Natural killer cell (primary cell): ENCODE results near the gene NTRK2. TPM values are rescaled to one million over a fixed set of nuclear protein-coding genes. Genes with fewer than 3 reads are reported as not detected.

ENCODE experiments used
- ATAC-seq, 3 donors: fragments of 150-1000 bp in 2 of 3; fragments of 200-7000 bp in 1 of 3; cut with Tn5 transposase; 1 replicate in 1 of 3; 2 replicates in 2 of 3; pipeline ENCODE4 v1.10.0; 2021; ENCODE audit warnings: mild to moderate bottlenecking in 2 of 3, moderate library complexity in 2 of 3
- DNase-seq, 2 donors: peaks; one replicate each; pipeline versions ENCODE4 v3.0.0 to v3.0.0-alpha.2; 2013 to 2021; ENCODE audit warnings: mixed read lengths in 1 of 2
- H3K27ac ChIP-seq: one replicate; pipeline ENCODE4 v1.5.1; 2013; ENCODE audit warnings: mild to moderate bottlenecking, low read length
- H3K27me3 ChIP-seq: one replicate; pipeline ENCODE4 v1.6.1; 2013; ENCODE audit warnings: low read length; ENCODE audit not compliant: control insufficient read depth, insufficient read depth
- H3K36me3 ChIP-seq: one replicate; pipeline ENCODE4 v1.6.1; 2013; ENCODE audit warnings: low read length; ENCODE audit not compliant: control insufficient read depth, insufficient read depth
- H3K4me1 ChIP-seq: one replicate; pipeline ENCODE4 v1.6.1; 2013; ENCODE audit warnings: low read length; ENCODE audit not compliant: control insufficient read depth, insufficient read depth
- H3K4me3 ChIP-seq: one replicate; pipeline ENCODE4 v1.5.1; 2013; ENCODE audit warnings: low read length
- H3K9me3 ChIP-seq: one replicate; pipeline ENCODE4 v1.6.1; 2013; ENCODE audit warnings: low read length; ENCODE audit not compliant: control insufficient read depth, insufficient read depth
- H3K27ac Mint-ChIP-seq, 2 donors: one replicate each; pipeline ENCODE4 v1.8.0; 2022; ENCODE audit warnings: mild to moderate bottlenecking in 2 of 2, mixed read lengths in 2 of 2, moderate library complexity in 1 of 2
- H3K27me3 Mint-ChIP-seq, 2 donors: one replicate each; pipeline ENCODE4 v1.8.0; 2022; ENCODE audit warnings: low read depth in 2 of 2, mixed read lengths in 2 of 2
- H3K36me3 Mint-ChIP-seq: one replicate; pipeline ENCODE4 v1.8.0; 2022; ENCODE audit warnings: mixed read lengths
- H3K4me1 Mint-ChIP-seq, 2 donors: one replicate each; pipeline ENCODE4 v1.8.0; 2022; ENCODE audit warnings: mixed read lengths in 2 of 2
- H3K4me3 Mint-ChIP-seq: one replicate; pipeline ENCODE4 v1.8.0; 2022; ENCODE audit warnings: mild to moderate bottlenecking, moderate library complexity, mixed read lengths
- H3K9me3 Mint-ChIP-seq, 2 donors: one replicate each; pipeline ENCODE4 v1.8.0; 2022; ENCODE audit warnings: mixed read lengths in 2 of 2
- CTCF ChIP-seq: fragments of 200-600 bp; IDR thresholded peaks from one replicate; pipeline ENCODE4 v1.8.0; 2022; ENCODE audit warnings: antibody characterized with exemption
- WGBS: methylation state at CpG from one replicate; pipeline ENCODE4 v1.1.7; 2013; ENCODE audit warnings: missing lambda C conversion rate; ENCODE audit not compliant: insufficient coverage; 5-methylcytosine and 5-hydroxymethylcytosine counted together
- intact Hi-C: fragments of 100-400 bp; cut with micrococcal nuclease; formaldehyde crosslinking; loops from one replicate; pipeline ENCODE4 v1.14.2; 2022
- total RNA-seq, 4 donors: library from RNA; stranded (reverse); fragments of 120-200 nt in 1 of 4; gene quantifications; one replicate each; pipeline versions ENCODE4 v1.2.3 to v1.2.4, GENCODE V29; 2013 to 2022

NTRK2 gene
- total RNA-seq, 3 donors from 2014 or later (not counting 1 experiment from before 2014, with no cell fraction given): 0.08 TPM; not detected in 2

- H3K27ac ChIP-seq: no peak overlapping the region
- Mint-ChIP-seq H3K27ac (no peak overlapping the region), H3K4me1 (no peaks in the 10 kb centered on the region), H3K36me3 (no peaks in the 10 kb centered on the region), H3K9me3 (no peaks in the 10 kb centered on the region), H3K4me3 (no peak overlapping the region), H3K27me3 (peaks cover 16 to 36% of the 10 kb centered on the region in 2 donors)
- no peaks in the 10 kb centered on the region for H3K36me3 ChIP-seq
- no peaks in the 10 kb centered on the region for H3K9me3 ChIP-seq
- H3K4me1 ChIP-seq: no peaks in the 10 kb centered on the region
- WGBS: 90% methylated on average over 2 of the region's 2 CpGs
- ATAC-seq (no peak), DNase-seq (no peak)
- TF ChIP-seq CTCF: no peak
- H3K4me3 ChIP-seq: no peak overlapping the region
- no peaks in the 10 kb centered on the region for H3K27me3 ChIP-seq
- intact Hi-C loops: no loop called here
Observed at GRCh38 chr9:84975926-84976325, 306.4 kb downstream of the NTRK2 start.

GRCh38 chr9:84978661-84979060 is 309.1 kb downstream of the NTRK2 start:
- H3K4me3 Mint-ChIP-seq: no peak overlapping the region
- DNase-seq: no peak
- Histone ChIP-seq H3K27me3 (no peaks in the 10 kb centered on the region), H3K4me3 (no peak overlapping the region), H3K36me3 (no peaks in the 10 kb centered on the region), H3K27ac (no peak overlapping the region), H3K4me1 (no peaks in the 10 kb centered on the region), H3K9me3 (no peaks in the 10 kb centered on the region)
- WGBS: no CpG with 5 or more reads among the region's 1 CpG
- no peak for ATAC-seq
- H3K27me3 Mint-ChIP-seq: peaks cover 15 to 16% of the 10 kb centered on the region in 2 donors
- intact Hi-C loops: no loop called here
- H3K36me3 Mint-ChIP-seq: no peaks in the 10 kb centered on the region
- H3K4me1 Mint-ChIP-seq: no peaks in the 10 kb centered on the region
- no peaks in the 10 kb centered on the region for H3K9me3 Mint-ChIP-seq
- H3K27ac Mint-ChIP-seq: no peak overlapping the region
- TF ChIP-seq CTCF: no peak

GRCh38 chr9:84983749-84984148 is 314.2 kb downstream of the NTRK2 start:
- no peak for TF ChIP-seq CTCF
- no peaks in the 10 kb centered on the region for H3K27me3 ChIP-seq
- no peak for ATAC-seq
- 86% methylated on average over 1 of the region's 3 CpGs for whole genome bisulfite sequencing
- H3K4me1 Mint-ChIP-seq: no peaks in the 10 kb centered on the region
- H3K27me3 Mint-ChIP-seq: peaks cover 19% of the 10 kb centered on the region in 2 donors
- H3K36me3 Mint-ChIP-seq: no peaks in the 10 kb centered on the region
- no peaks in the 10 kb centered on the region for H3K36me3 ChIP-seq
- no peak overlapping the region for H3K27ac ChIP-seq
- no peak overlapping the region for H3K4me3 Mint-ChIP-seq
- H3K4me3 ChIP-seq: no peak overlapping the region
- no peak overlapping the region for H3K27ac Mint-ChIP-seq
- H3K9me3 Mint-ChIP-seq: no peaks in the 10 kb centered on the region
- no peaks in the 10 kb centered on the region for H3K9me3 ChIP-seq
- no peaks in the 10 kb centered on the region for H3K4me1 ChIP-seq
- intact Hi-C loops: no loop called here
- no peak for DNase-seq

- no peak overlapping the region for H3K4me3 Mint-ChIP-seq
- H3K9me3 ChIP-seq: no peaks in the 10 kb centered on the region
- peaks cover 11 to 23% of the 10 kb centered on the region in 2 donors for H3K27me3 Mint-ChIP-seq
- H3K27me3 ChIP-seq: no peaks in the 10 kb centered on the region
- intact Hi-C loops: no loop called here
- H3K4me1 Mint-ChIP-seq: no peaks in the 10 kb centered on the region
- no peaks in the 10 kb centered on the region for H3K36me3 Mint-ChIP-seq
- H3K4me3 ChIP-seq: no peak overlapping the region
- whole genome bisulfite sequencing: 81% methylated on average over 2 of the region's 2 CpGs
- H3K27ac Mint-ChIP-seq: no peak overlapping the region
- H3K4me1 ChIP-seq: no peaks in the 10 kb centered on the region
- H3K9me3 Mint-ChIP-seq: no peaks in the 10 kb centered on the region
- TF ChIP-seq CTCF: no peak
- ATAC-seq (no peak), DNase-seq (no peak)
- no peaks in the 10 kb centered on the region for H3K36me3 ChIP-seq
- no peak overlapping the region for H3K27ac ChIP-seq
Observed at GRCh38 chr9:84988621-84989020, 319.1 kb downstream of the NTRK2 start.
